ENCODE results near the gene SERPINE2.

SERPINE2 gene

GRCh38 chr2:224017957-224018356, 21.1 kb downstream of the SERPINE2 start:
- Histone ChIP-seq H3K4me3 (ENCODE audit: low read depth, low read length, poor library complexity, severe bottlenecking) (no peak overlapping the region), H4K20me1 (ENCODE audit: insufficient read depth, low read length) (no peaks in the 10 kb centered on the region), H3F3A (ENCODE audit: insufficient read depth, low read length) (no peaks in the 10 kb centered on the region)

GRCh38 chr2:224016963-224017362, 22.1 kb downstream of the SERPINE2 start:
- Histone ChIP-seq H3K27me3 (ENCODE audit: insufficient read depth, low read length) (no peaks in the 10 kb centered on the region), H3K36me3 (ENCODE audit: insufficient read depth, low read length) (no peaks in the 10 kb centered on the region), H3K4me1 (ENCODE audit: insufficient read depth, low read length, severe bottlenecking) (no peaks in the 10 kb centered on the region), H3F3A (ENCODE audit: insufficient read depth, low read length) (no peaks in the 10 kb centered on the region), H3K4me2 (ENCODE audit: low read length) (no peak overlapping the region), H2AFZ (ENCODE audit: low read length) (no peak overlapping the region), H3K9ac (ENCODE audit: low read length) (no peak overlapping the region), H3K79me2 (ENCODE audit: insufficient read depth, low read length) (no peaks in the 10 kb centered on the region), H3K4me3 (ENCODE audit: low read depth, low read length, poor library complexity, severe bottlenecking) (no peak overlapping the region), H3K9me2 (ENCODE audit: low read depth, low read length) (no peaks in the 10 kb centered on the region), H4K20me1 (ENCODE audit: insufficient read depth, low read length) (no peaks in the 10 kb centered on the region), H3K27ac (ENCODE audit: low read depth, low read length, poor library complexity, severe bottlenecking) (no peak overlapping the region), H3K9me3 (ENCODE audit: low read length) (no peaks in the 10 kb centered on the region)
- TF ChIP-seq EZH2 (IDR thresholded peaks at IDR 0.05; ENCODE audit: borderline replicate concordance, low read length), result no peak
- TF ChIP-seq CTCF (IDR thresholded peaks at IDR 0.05; ENCODE audit: low read length), result no peak

More at GRCh38 chr2:224017957-224018356, 21.1 kb downstream of the SERPINE2 start:
- no peaks in the 10 kb centered on the region for H3K79me2 ChIP-seq (ENCODE audit: insufficient read depth, low read length)
- no peak overlapping the region for H3K9ac ChIP-seq (ENCODE audit: low read length)
- TF ChIP-seq CTCF (IDR thresholded peaks at IDR 0.05; ENCODE audit: low read length) (no peak), EZH2 (IDR thresholded peaks at IDR 0.05; ENCODE audit: borderline replicate concordance, low read length) (no peak)
- no peak overlapping the region for H2AFZ ChIP-seq (ENCODE audit: low read length)
- no peaks in the 10 kb centered on the region for H3K27me3 ChIP-seq (ENCODE audit: insufficient read depth, low read length)
- no peaks in the 10 kb centered on the region for H3K4me1 ChIP-seq (ENCODE audit: insufficient read depth, low read length, severe bottlenecking)
- no peak overlapping the region for H3K27ac ChIP-seq (ENCODE audit: low read depth, low read length, poor library complexity, severe bottlenecking)
- H3K36me3 ChIP-seq (ENCODE audit: insufficient read depth, low read length), result no peaks in the 10 kb centered on the region
- H3K9me3 ChIP-seq (ENCODE audit: low read length), result no peaks in the 10 kb centered on the region
- H3K9me2 ChIP-seq (ENCODE audit: low read depth, low read length), result no peaks in the 10 kb centered on the region
- no peak overlapping the region for H3K4me2 ChIP-seq (ENCODE audit: low read length)

- no peaks in the 10 kb centered on the region for H3K9me3 ChIP-seq (ENCODE audit: low read length)
- no peaks in the 10 kb centered on the region for H3K9me2 ChIP-seq (ENCODE audit: low read depth, low read length)
- H3F3A ChIP-seq (ENCODE audit: insufficient read depth, low read length), result no peaks in the 10 kb centered on the region
- no peak overlapping the region for H3K4me2 ChIP-seq (ENCODE audit: low read length)
- no peak overlapping the region for H3K4me3 ChIP-seq (ENCODE audit: low read depth, low read length, poor library complexity, severe bottlenecking)
- no peak overlapping the region for H2AFZ ChIP-seq (ENCODE audit: low read length)
- no peaks in the 10 kb centered on the region for H3K36me3 ChIP-seq (ENCODE audit: insufficient read depth, low read length)
- no peaks in the 10 kb centered on the region for H4K20me1 ChIP-seq (ENCODE audit: insufficient read depth, low read length)
- TF ChIP-seq CTCF (IDR thresholded peaks at IDR 0.05; ENCODE audit: low read length) (no peak), EZH2 (IDR thresholded peaks at IDR 0.05; ENCODE audit: borderline replicate concordance, low read length) (no peak)
- H3K27ac ChIP-seq (ENCODE audit: low read depth, low read length, poor library complexity, severe bottlenecking), result no peak overlapping the region
- no peaks in the 10 kb centered on the region for H3K79me2 ChIP-seq (ENCODE audit: insufficient read depth, low read length)
- H3K4me1 ChIP-seq (ENCODE audit: insufficient read depth, low read length, severe bottlenecking), result no peaks in the 10 kb centered on the region
- no peaks in the 10 kb centered on the region for H3K27me3 ChIP-seq (ENCODE audit: insufficient read depth, low read length)
- no peak overlapping the region for H3K9ac ChIP-seq (ENCODE audit: low read length)
These were observed 24.8 kb downstream of the SERPINE2 start for GRCh38 chr2:224014336-224014735.

All from OCI-LY1 (cell line).